Nephron (organoid): Measurements from ENCODE around the gene CCDC91.

Experiments used
- H3K27ac Mint-ChIP-seq, 3 experiments: 2 replicates each; pipeline ENCODE4 v1.8.0; 2020; ENCODE audit warnings: mixed read lengths in 3 of 3, mild to moderate bottlenecking in 2 of 3, moderate library complexity in 1 of 3
- H3K27me3 Mint-ChIP-seq: 2 replicates; pipeline ENCODE4 v1.8.0; 2021; ENCODE audit warnings: low read depth, mild to moderate bottlenecking, moderate library complexity, mixed read lengths
- H3K36me3 Mint-ChIP-seq: 2 replicates; pipeline ENCODE4 v1.8.0; 2020; ENCODE audit warnings: low read depth, mixed read lengths
- H3K4me1 Mint-ChIP-seq: 2 replicates; pipeline ENCODE4 v1.8.0; 2020; ENCODE audit warnings: mixed read lengths
- H3K4me3 Mint-ChIP-seq, 3 experiments: 2 replicates each; pipeline ENCODE4 v1.8.0; 2020; ENCODE audit warnings: mild to moderate bottlenecking in 3 of 3, mixed read lengths in 3 of 3, moderate library complexity in 2 of 3
- H3K9me3 Mint-ChIP-seq: 2 replicates; pipeline ENCODE4 v1.8.0; 2020; ENCODE audit warnings: mixed read lengths
- TF ChIP-seq, protein P1 (sequence below), 3 experiments: fragments of 200-600 bp; sonication (generic); IDR thresholded peaks; one replicate each; pipeline ENCODE4 v1.5.0; 2021; ENCODE audit warnings: antibody characterized with exemption in 3 of 3; ENCODE audit not compliant: unreplicated experiment in 3 of 3

Gene CCDC91

GRCh38 chr12:28583701-28584261 is 393.5 kb downstream of the CCDC91 start:
- no peak overlapping the region for H3K27ac Mint-ChIP-seq
- H3K36me3 Mint-ChIP-seq: no peaks in the 10 kb centered on the region
- H3K4me3 Mint-ChIP-seq: no peak overlapping the region

DNA sequence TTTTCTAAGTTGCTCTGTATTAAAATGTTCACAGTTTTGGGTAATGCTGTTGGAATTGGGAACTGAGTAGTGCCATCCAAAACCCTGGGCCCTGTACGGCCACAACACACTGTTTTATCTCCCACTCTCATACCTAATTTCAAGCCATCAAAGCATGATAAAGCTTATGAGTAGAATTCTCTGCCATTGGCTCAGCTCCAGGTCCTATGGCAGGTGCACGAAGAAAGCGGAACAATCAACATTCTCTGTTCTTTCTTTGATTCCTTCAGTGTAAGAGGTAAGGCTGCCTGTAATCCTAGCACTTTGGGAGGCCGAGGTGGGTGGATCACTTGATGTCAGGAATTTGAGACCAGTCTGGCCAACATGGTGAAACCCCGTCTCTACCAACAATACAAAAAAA is 394.9 kb downstream of the CCDC91 start:
- no peaks in the 10 kb centered on the region for H3K9me3 Mint-ChIP-seq
- TF ChIP-seq, protein P1, sequence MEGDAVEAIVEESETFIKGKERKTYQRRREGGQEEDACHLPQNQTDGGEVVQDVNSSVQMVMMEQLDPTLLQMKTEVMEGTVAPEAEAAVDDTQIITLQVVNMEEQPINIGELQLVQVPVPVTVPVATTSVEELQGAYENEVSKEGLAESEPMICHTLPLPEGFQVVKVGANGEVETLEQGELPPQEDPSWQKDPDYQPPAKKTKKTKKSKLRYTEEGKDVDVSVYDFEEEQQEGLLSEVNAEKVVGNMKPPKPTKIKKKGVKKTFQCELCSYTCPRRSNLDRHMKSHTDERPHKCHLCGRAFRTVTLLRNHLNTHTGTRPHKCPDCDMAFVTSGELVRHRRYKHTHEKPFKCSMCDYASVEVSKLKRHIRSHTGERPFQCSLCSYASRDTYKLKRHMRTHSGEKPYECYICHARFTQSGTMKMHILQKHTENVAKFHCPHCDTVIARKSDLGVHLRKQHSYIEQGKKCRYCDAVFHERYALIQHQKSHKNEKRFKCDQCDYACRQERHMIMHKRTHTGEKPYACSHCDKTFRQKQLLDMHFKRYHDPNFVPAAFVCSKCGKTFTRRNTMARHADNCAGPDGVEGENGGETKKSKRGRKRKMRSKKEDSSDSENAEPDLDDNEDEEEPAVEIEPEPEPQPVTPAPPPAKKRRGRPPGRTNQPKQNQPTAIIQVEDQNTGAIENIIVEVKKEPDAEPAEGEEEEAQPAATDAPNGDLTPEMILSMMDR (IDR thresholded peaks at IDR 0.05; ENCODE audit: unreplicated experiment in 3 of 3): no peak
- no peaks in the 10 kb centered on the region for H3K36me3 Mint-ChIP-seq
- H3K27ac Mint-ChIP-seq: no peak overlapping the region
- H3K4me3 Mint-ChIP-seq: no peak overlapping the region
- H3K27me3 Mint-ChIP-seq: no peaks in the 10 kb centered on the region
- H3K4me1 Mint-ChIP-seq: no peaks in the 10 kb centered on the region

More at GRCh38 chr12:28583701-28584261, 393.5 kb downstream of the CCDC91 start:
- no peaks in the 10 kb centered on the region for H3K27me3 Mint-ChIP-seq
- TF ChIP-seq, protein P1 (IDR thresholded peaks at IDR 0.05; ENCODE audit: unreplicated experiment in 3 of 3): no peak
- H3K9me3 Mint-ChIP-seq: no peaks in the 10 kb centered on the region
- H3K4me1 Mint-ChIP-seq: no peaks in the 10 kb centered on the region

DNA sequence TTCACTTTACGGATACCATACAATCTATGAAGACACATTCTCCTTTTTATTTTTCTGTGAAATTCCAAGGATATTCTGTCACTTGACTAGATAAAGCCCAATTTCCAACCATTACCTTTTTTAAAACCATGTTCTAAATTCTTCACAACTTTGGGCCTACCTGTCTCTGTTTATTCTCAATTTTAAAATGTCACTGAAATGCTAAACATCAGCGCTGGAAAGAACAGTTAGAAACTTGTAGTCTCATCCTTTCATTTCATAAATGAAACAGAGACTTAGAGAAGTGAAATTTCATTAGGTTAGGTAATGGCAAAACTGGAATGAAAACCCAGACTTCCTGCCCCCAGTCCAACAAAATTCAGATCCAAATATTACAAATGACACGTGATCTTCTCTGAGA is 396.2 kb downstream of the CCDC91 start:
- Mint-ChIP-seq H3K27me3 (no peaks in the 10 kb centered on the region), H3K4me3 (no peak overlapping the region), H3K9me3 (peaks cover under 1% of the 10 kb centered on the region), H3K4me1 (no peaks in the 10 kb centered on the region), H3K36me3 (no peaks in the 10 kb centered on the region), H3K27ac (no peak overlapping the region)
- TF ChIP-seq, protein P1 (IDR thresholded peaks at IDR 0.05; ENCODE audit: unreplicated experiment in 3 of 3): no peak

GRCh38 chr12:28591831-28592230 is 401.6 kb downstream of the CCDC91 start:
- Mint-ChIP-seq H3K27me3 (no peaks in the 10 kb centered on the region), H3K9me3 (peaks cover 16% of the 10 kb centered on the region), H3K4me1 (no peaks in the 10 kb centered on the region), H3K27ac (no peak overlapping the region), H3K36me3 (no peaks in the 10 kb centered on the region), H3K4me3 (no peak overlapping the region)
- TF ChIP-seq, protein P1 (IDR thresholded peaks at IDR 0.05; ENCODE audit: unreplicated experiment in 3 of 3): no peak
